OCI-LY7 (cell line): ENCODE measurements around the gene UFSP1.

Experiments
- CTCF ChIP-seq: fragments of 200-600 bp; sonication (generic); conservative IDR thresholded peaks from 2 replicates; pipeline ENCODE4 v1.5.1; 2014; ENCODE audit warnings: mild to moderate bottlenecking, antibody characterized with exemption, low read length, moderate library complexity, mixed read lengths
- EZH2phosphoT487 ChIP-seq: fragments of 200-600 bp; sonication (generic); IDR thresholded peaks from 2 replicates; pipeline ENCODE4 v1.6.1; 2018; ENCODE audit warnings: low read depth, borderline replicate concordance, mild to moderate bottlenecking, mixed run types, antibody characterized with exemption, low read length, moderate library complexity, mixed read lengths

- TF ChIP-seq CTCF (no peak), EZH2phosphoT487 (no peak)
Observed at GRCh38 chr7:100865372-100865911, 24.1 kb downstream of the UFSP1 start.
